ENCODE measurements around the gene SMYD2.

- TF ChIP-seq CTCF (conservative IDR thresholded peaks at IDR 0.05; ENCODE audit: low read length), result no peak
- no peak for TF ChIP-seq EZH2phosphoT487 (IDR thresholded peaks at IDR 0.05; ENCODE audit: borderline replicate concordance, low read depth, low read length)
Measured at GRCh38 chr1:214255509-214255908, 25.4 kb upstream of the SMYD2 start.

Data from OCI-LY7 (cell line).